ENCODE data around the gene PRH1. TPM values are rescaled to one million over a fixed set of nuclear protein-coding genes. Genes with fewer than 3 reads are reported as not detected.

Gene PRH1
- total and polyA plus RNA-seq, 2 experiments from 2014 or later: 19.0 to 42.9 TPM

DNA sequence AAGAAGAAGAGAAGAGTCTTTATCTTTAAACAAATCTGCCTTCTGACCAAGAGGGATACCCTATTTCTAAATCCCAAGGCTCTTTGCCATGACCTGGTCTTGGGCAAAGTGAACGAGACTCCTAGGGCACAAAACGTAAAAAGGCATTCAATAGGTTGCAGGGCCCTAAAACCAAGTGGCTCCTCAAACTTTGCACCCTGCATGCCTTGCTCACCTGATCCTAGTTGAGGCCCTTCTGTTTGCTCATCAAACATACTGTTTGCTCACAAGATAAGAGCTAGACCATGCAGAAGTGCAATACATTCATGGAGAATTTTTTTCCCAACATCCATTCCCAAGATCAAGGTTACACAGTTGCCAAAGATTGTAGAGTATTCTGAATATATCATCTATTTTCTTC lies 7.9 kb upstream of the PRH1 start:
- ATAC-seq: no peak
- Histone ChIP-seq H3K4me3 (no peak overlapping the region), H3K4me2 (no peak overlapping the region), H3K79me2 (replicated peaks; ENCODE audit: insufficient read depth) (no peaks in the 10 kb centered on the region), H2AFZ (no peak overlapping the region), H3F3A (replicated peaks; ENCODE audit: low read depth) (no peaks in the 10 kb centered on the region), H3K36me3 (ENCODE audit: insufficient read depth) (no peaks in the 10 kb centered on the region), H4K20me1 (replicated peaks; ENCODE audit: insufficient read depth) (no peaks in the 10 kb centered on the region), H3K9me2 (ENCODE audit: insufficient read depth) (no peaks in the 10 kb centered on the region), H3K27ac (ENCODE audit: low read depth) (no peak overlapping the region), H3K27me3 (ENCODE audit: insufficient read depth) (no peaks in the 10 kb centered on the region), H3K4me1 (ENCODE audit: insufficient read depth) (peaks cover 8% of the 10 kb centered on the region; the same call in 1 of the 2 replicates)
- H3K27me3 Mint-ChIP-seq (ENCODE audit: insufficient read depth, low read depth, poor library complexity): peaks cover 2% of the 10 kb centered on the region
- no peaks in the 10 kb centered on the region for H3K9me3 Mint-ChIP-seq
- TF ChIP-seq CREB1 (CRISPR knock-in tag; IDR thresholded peaks at IDR 0.05; ENCODE audit: low read depth) (no peak), CTCF (conservative IDR thresholded peaks at IDR 0.05; ENCODE audit: low read depth in 2 of 2) (no peak), EZH2phosphoT487 (IDR thresholded peaks at IDR 0.05; ENCODE audit: unreplicated experiment) (no peak), STAT1 (IDR thresholded peaks at IDR 0.05; ENCODE audit: unreplicated experiment) (no peak), REST (IDR thresholded peaks at IDR 0.05; ENCODE audit: unreplicated experiment) (no peak), POLR2AphosphoS5 (IDR thresholded peaks at IDR 0.05; ENCODE audit: low read depth) (no peak), NANOG (IDR thresholded peaks at IDR 0.05; ENCODE audit: borderline replicate concordance) (no peak), JUNB (IDR thresholded peaks at IDR 0.05; ENCODE audit: unreplicated experiment) (no peak), ZNF462 (CRISPR knock-in tag; IDR thresholded peaks at IDR 0.05) (no peak), ZNF114 (CRISPR knock-in tag; IDR thresholded peaks at IDR 0.05) (no peak), ZNF331 (CRISPR knock-in tag; IDR thresholded peaks at IDR 0.05; ENCODE audit: low read depth) (no peak), EZH2 (IDR thresholded peaks at IDR 0.05; ENCODE audit: low read depth, unreplicated experiment) (no peak)
- TF ChIP-seq, protein P1, sequence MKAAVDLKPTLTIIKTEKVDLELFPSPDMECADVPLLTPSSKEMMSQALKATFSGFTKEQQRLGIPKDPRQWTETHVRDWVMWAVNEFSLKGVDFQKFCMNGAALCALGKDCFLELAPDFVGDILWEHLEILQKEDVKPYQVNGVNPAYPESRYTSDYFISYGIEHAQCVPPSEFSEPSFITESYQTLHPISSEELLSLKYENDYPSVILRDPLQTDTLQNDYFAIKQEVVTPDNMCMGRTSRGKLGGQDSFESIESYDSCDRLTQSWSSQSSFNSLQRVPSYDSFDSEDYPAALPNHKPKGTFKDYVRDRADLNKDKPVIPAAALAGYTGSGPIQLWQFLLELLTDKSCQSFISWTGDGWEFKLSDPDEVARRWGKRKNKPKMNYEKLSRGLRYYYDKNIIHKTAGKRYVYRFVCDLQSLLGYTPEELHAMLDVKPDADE (IDR thresholded peaks at IDR 0.05): no peak
- no peak overlapping the region for H3K4me3 Mint-ChIP-seq
- no peak for DNase-seq (ENCODE audit: low spot score)
- no peak overlapping the region for H3K27ac Mint-ChIP-seq
- H3K36me3 Mint-ChIP-seq (ENCODE audit: low read depth): no peaks in the 10 kb centered on the region
- peaks cover 8% of the 10 kb centered on the region for H3K4me1 Mint-ChIP-seq

All from GM23338 (cell line).